MM.1S (cell line): ENCODE data around the gene HLA-E.
A peak's percentile ranks its signal among the peaks of the same experiment; 100 is the strongest.

Experiments used
- DNase-seq: peaks from one replicate; pipeline ENCODE4 v3.0.0-alpha.2; 2015
- H2AFZ ChIP-seq: fragments of 300-600 bp; sonication (generic); 2 replicates; pipeline ENCODE4 v1.6.0; 2016; ENCODE audit warnings: antibody characterized with exemption, low read length
- H3F3A ChIP-seq: fragments of 300-600 bp; sonication (generic); 2 replicates; pipeline ENCODE4 v1.6.1; 2016; ENCODE audit warnings: mild to moderate bottlenecking, antibody characterized with exemption, low read length, moderate library complexity, mixed read lengths; ENCODE audit not compliant: insufficient read depth
- H3K27ac ChIP-seq: fragments of 300-600 bp; sonication (generic); 2 replicates; pipeline ENCODE4 v1.5.1; 2016; ENCODE audit warnings: mild to moderate bottlenecking, low read length
- H3K27me3 ChIP-seq: fragments of 300-600 bp; sonication (generic); replicated peaks from 2 replicates; pipeline ENCODE4 v1.6.0; 2016; ENCODE audit warnings: low read length; ENCODE audit not compliant: insufficient read depth
- H3K36me3 ChIP-seq: fragments of 300-600 bp; sonication (generic); replicated peaks from 2 replicates; pipeline ENCODE4 v1.6.1; 2016; ENCODE audit warnings: mild to moderate bottlenecking, low read length, mixed read lengths; ENCODE audit not compliant: insufficient read depth
- H3K4me1 ChIP-seq: fragments of 300-600 bp; sonication (generic); 2 replicates; pipeline ENCODE4 v1.6.1; 2016; ENCODE audit warnings: low read length, mixed read lengths
- H3K4me2 ChIP-seq: fragments of 300-600 bp; sonication (generic); 2 replicates; pipeline ENCODE4 v1.6.0; 2016; ENCODE audit warnings: low read depth, low read length
- H3K4me3 ChIP-seq: fragments of 300-600 bp; sonication (generic); 2 replicates; pipeline ENCODE4 v1.5.1; 2016; ENCODE audit warnings: low read length, mixed read lengths
- H3K79me2 ChIP-seq: fragments of 300-600 bp; sonication (generic); 2 replicates; pipeline ENCODE4 v1.6.1; 2016; ENCODE audit warnings: mixed run types, low read length, mixed read lengths
- H3K9ac ChIP-seq: fragments of 300-600 bp; sonication (generic); 2 replicates; pipeline ENCODE4 v1.6.1; 2016; ENCODE audit warnings: low read length, mixed read lengths
- H3K9me2 ChIP-seq: fragments of 300-600 bp; sonication (generic); replicated peaks from 2 replicates; pipeline ENCODE4 v1.6.1; 2016; ENCODE audit warnings: mild to moderate bottlenecking, low read length, mixed read lengths; ENCODE audit not compliant: insufficient read depth
- H3K9me3 ChIP-seq: fragments of 300-600 bp; sonication (generic); replicated peaks from 2 replicates; pipeline ENCODE4 v1.6.1; 2016; ENCODE audit warnings: mild to moderate bottlenecking, low read length, mixed read lengths; ENCODE audit not compliant: insufficient read depth
- H4K20me1 ChIP-seq: fragments of 300-600 bp; sonication (generic); 2 replicates; pipeline ENCODE4 v1.6.1; 2016; ENCODE audit warnings: mild to moderate bottlenecking, low read length, moderate library complexity, mixed read lengths; ENCODE audit not compliant: insufficient read depth
- EZH2 ChIP-seq: fragments of 300-600 bp; sonication (generic); optimal IDR thresholded peaks from 2 replicates; pipeline ENCODE3; 2017; ENCODE audit warnings: low read depth, mild to moderate bottlenecking, antibody characterized with exemption, low read length, mixed read lengths
- EZH2phosphoT487 ChIP-seq: fragments of 300-600 bp; sonication (generic); IDR thresholded peaks from 2 replicates; pipeline ENCODE4 v1.6.1; 2018; ENCODE audit warnings: antibody characterized with exemption, low read length
- TF ChIP-seq, protein P1 (sequence below): fragments of 300-600 bp; sonication (generic); IDR thresholded peaks from 2 replicates; pipeline ENCODE4 v1.5.1; 2016; ENCODE audit warnings: antibody characterized with exemption, low read length, mixed read lengths

The HLA-E gene

GRCh38 chr6:30450548-30450908 lies 38.8 kb upstream of the HLA-E start:
- no peaks in the 10 kb centered on the region for H3K9me3 ChIP-seq
- H3K27ac ChIP-seq = no peak overlapping the region
- no peak overlapping the region for H3K9ac ChIP-seq
- peaks cover 23% of the 10 kb centered on the region for H3K4me1 ChIP-seq
- peaks cover 12% of the 10 kb centered on the region for H3F3A ChIP-seq
- peak overlapping the region; percentile 47; the same call in 1 of the 2 replicates for H3K4me2 ChIP-seq
- no peak overlapping the region for H2AFZ ChIP-seq
- no peaks in the 10 kb centered on the region for H3K9me2 ChIP-seq
- DNase-seq = no peak
- H3K4me3 ChIP-seq = no peak overlapping the region
- H3K79me2 ChIP-seq = no peaks in the 10 kb centered on the region
- peaks cover 15% of the 10 kb centered on the region; the same call in 1 of the 2 replicates for H4K20me1 ChIP-seq
- H3K27me3 ChIP-seq = peaks cover 86% of the 10 kb centered on the region
- H3K36me3 ChIP-seq = no peaks in the 10 kb centered on the region
- TF ChIP-seq, protein P1, sequence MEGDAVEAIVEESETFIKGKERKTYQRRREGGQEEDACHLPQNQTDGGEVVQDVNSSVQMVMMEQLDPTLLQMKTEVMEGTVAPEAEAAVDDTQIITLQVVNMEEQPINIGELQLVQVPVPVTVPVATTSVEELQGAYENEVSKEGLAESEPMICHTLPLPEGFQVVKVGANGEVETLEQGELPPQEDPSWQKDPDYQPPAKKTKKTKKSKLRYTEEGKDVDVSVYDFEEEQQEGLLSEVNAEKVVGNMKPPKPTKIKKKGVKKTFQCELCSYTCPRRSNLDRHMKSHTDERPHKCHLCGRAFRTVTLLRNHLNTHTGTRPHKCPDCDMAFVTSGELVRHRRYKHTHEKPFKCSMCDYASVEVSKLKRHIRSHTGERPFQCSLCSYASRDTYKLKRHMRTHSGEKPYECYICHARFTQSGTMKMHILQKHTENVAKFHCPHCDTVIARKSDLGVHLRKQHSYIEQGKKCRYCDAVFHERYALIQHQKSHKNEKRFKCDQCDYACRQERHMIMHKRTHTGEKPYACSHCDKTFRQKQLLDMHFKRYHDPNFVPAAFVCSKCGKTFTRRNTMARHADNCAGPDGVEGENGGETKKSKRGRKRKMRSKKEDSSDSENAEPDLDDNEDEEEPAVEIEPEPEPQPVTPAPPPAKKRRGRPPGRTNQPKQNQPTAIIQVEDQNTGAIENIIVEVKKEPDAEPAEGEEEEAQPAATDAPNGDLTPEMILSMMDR = no peak
- TF ChIP-seq EZH2 (no peak), EZH2phosphoT487 (no peak)

GRCh38 chr6:30450909-30451841 lies 38.1 kb upstream of the HLA-E start:
- H3F3A ChIP-seq = peaks cover 12% of the 10 kb centered on the region
- H3K4me3 ChIP-seq = no peak overlapping the region
- H3K27me3 ChIP-seq = peaks cover 86% of the 10 kb centered on the region
- no peaks in the 10 kb centered on the region for H3K9me3 ChIP-seq
- peaks cover 23% of the 10 kb centered on the region for H3K4me1 ChIP-seq
- H3K9me2 ChIP-seq = no peaks in the 10 kb centered on the region
- H3K27ac ChIP-seq = no peak overlapping the region
- no peaks in the 10 kb centered on the region for H3K79me2 ChIP-seq
- peaks cover 15% of the 10 kb centered on the region; the same call in 1 of the 2 replicates for H4K20me1 ChIP-seq
- no peak overlapping the region for H3K9ac ChIP-seq
- no peaks in the 10 kb centered on the region for H3K36me3 ChIP-seq
- H2AFZ ChIP-seq = no peak overlapping the region
- TF ChIP-seq EZH2 (no peak), EZH2phosphoT487 (no peak)
- TF ChIP-seq, protein P1 = no peak
- peak; percentile 96 for DNase-seq
- peak overlapping the region; percentile 47; the same call in 1 of the 2 replicates for H3K4me2 ChIP-seq

- H3K4me1 ChIP-seq = peaks cover 23% of the 10 kb centered on the region
- peaks cover 86% of the 10 kb centered on the region for H3K27me3 ChIP-seq
- no peaks in the 10 kb centered on the region for H3K36me3 ChIP-seq
- peaks cover 15% of the 10 kb centered on the region; the same call in 1 of the 2 replicates for H4K20me1 ChIP-seq
- H2AFZ ChIP-seq = no peak overlapping the region
- no peaks in the 10 kb centered on the region for H3K79me2 ChIP-seq
- no peak for TF ChIP-seq EZH2
- no peak for TF ChIP-seq EZH2phosphoT487
- H3K4me2 ChIP-seq = no peak overlapping the region
- peaks cover 12% of the 10 kb centered on the region for H3F3A ChIP-seq
- H3K4me3 ChIP-seq = no peak overlapping the region
- H3K9ac ChIP-seq = no peak overlapping the region
- H3K27ac ChIP-seq = no peak overlapping the region
- no peak for DNase-seq
- no peaks in the 10 kb centered on the region for H3K9me2 ChIP-seq
- H3K9me3 ChIP-seq = no peaks in the 10 kb centered on the region
These were observed 36.4 kb upstream of the HLA-E start for GRCh38 chr6:30452736-30453507.
